Thoracic aorta (tissue), 2 donors: ENCODE measurements around the gene ATL2. TPM values are rescaled to one million over a fixed set of nuclear protein-coding genes. Genes with fewer than 3 reads are reported as not detected.

Experiments
- ATAC-seq: fragments of 150-250 bp; one replicate; pipeline ENCODE4 v1.8.0; 2017; ENCODE audit warnings: low read depth; ENCODE audit not compliant: insufficient number of reproducible peaks, low FRiP score
- DNase-seq: peaks from one replicate; pipeline ENCODE4 v3.0.0-alpha.2; 2020; ENCODE audit warnings: low spot score
- H3K27ac ChIP-seq, 2 donors: fragments of 200-600 bp; sonication (generic); 1 replicate in 1 of 2; 2 replicates in 1 of 2; pipeline ENCODE4 v1.5.1; 2016; ENCODE audit warnings: mild to moderate bottlenecking in 2 of 2, moderate library complexity in 2 of 2
- H3K27me3 ChIP-seq: fragments of 200-600 bp; sonication (generic); replicated peaks from 2 replicates; pipeline ENCODE4 v1.6.0; 2016; ENCODE audit warnings: mild to moderate bottlenecking; ENCODE audit not compliant: insufficient read depth
- H3K36me3 ChIP-seq: fragments of 200-600 bp; sonication (generic); one replicate; pipeline ENCODE4 v1.5.1; 2016
- H3K4me1 ChIP-seq, 2 donors: fragments of 200-600 bp; sonication (generic); 1 replicate in 1 of 2; 2 replicates in 1 of 2; pipeline versions ENCODE4 v1.5.1 to v1.6.0; 2016; ENCODE audit warnings: low read depth in 2 of 2, mild to moderate bottlenecking in 1 of 2; ENCODE audit not compliant: control insufficient read depth in 1 of 2
- H3K4me3 ChIP-seq: fragments of 200-600 bp; sonication (generic); 2 replicates; pipeline ENCODE4 v1.5.1; 2016; ENCODE audit warnings: mild to moderate bottlenecking
- H3K9me3 ChIP-seq: fragments of 200-600 bp; sonication (generic); 2 replicates; pipeline ENCODE4 v1.5.1; 2016
- total RNA-seq, 2 donors: library from RNA; depleted of rRNA; stranded (reverse); fragments of >200 nt; gene quantifications; one replicate each; pipeline versions ENCODE4 v1.1.0 to v1.2.3, GENCODE V29; 2016
- TF ChIP-seq, protein P1 (sequence below): fragments of 200-600 bp; sonication (generic); IDR thresholded peaks from one replicate; pipeline ENCODE4 v1.5.1; 2019; ENCODE audit warnings: antibody characterized with exemption

The ATL2 gene
- total RNA-seq, 2 donors from 2014 or later, result 22.7 to 71.0 TPM

DNA sequence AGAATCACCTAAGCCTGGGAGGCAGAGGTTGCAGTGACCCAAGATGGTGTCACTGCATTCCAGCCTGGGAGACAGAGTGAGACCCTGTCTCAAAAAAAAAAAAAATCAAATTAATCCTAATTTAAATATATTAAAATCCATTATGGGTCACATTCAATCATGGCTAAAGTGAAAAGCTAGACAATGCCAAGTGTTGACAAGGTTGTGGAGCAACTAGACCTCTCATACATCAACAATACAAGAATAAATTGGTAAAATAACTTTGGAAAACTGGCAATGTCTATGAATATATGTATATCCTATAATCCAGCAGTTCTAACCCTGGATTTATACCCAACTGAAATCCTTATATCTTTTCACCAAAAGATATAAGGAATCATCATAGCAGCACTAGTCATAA, 23.4 kb upstream of the ATL2 start:
- H3K4me1 ChIP-seq, result no peaks in the 10 kb centered on the region
- no peaks in the 10 kb centered on the region for H3K9me3 ChIP-seq
- TF ChIP-seq, protein P1, sequence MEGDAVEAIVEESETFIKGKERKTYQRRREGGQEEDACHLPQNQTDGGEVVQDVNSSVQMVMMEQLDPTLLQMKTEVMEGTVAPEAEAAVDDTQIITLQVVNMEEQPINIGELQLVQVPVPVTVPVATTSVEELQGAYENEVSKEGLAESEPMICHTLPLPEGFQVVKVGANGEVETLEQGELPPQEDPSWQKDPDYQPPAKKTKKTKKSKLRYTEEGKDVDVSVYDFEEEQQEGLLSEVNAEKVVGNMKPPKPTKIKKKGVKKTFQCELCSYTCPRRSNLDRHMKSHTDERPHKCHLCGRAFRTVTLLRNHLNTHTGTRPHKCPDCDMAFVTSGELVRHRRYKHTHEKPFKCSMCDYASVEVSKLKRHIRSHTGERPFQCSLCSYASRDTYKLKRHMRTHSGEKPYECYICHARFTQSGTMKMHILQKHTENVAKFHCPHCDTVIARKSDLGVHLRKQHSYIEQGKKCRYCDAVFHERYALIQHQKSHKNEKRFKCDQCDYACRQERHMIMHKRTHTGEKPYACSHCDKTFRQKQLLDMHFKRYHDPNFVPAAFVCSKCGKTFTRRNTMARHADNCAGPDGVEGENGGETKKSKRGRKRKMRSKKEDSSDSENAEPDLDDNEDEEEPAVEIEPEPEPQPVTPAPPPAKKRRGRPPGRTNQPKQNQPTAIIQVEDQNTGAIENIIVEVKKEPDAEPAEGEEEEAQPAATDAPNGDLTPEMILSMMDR, result no peak
- H3K4me3 ChIP-seq, result no peak overlapping the region
- DNase-seq (no peak), ATAC-seq (no peak)
- H3K27me3 ChIP-seq, result no peaks in the 10 kb centered on the region
- no peak overlapping the region for H3K27ac ChIP-seq
- H3K36me3 ChIP-seq, result no peaks in the 10 kb centered on the region

DNA sequence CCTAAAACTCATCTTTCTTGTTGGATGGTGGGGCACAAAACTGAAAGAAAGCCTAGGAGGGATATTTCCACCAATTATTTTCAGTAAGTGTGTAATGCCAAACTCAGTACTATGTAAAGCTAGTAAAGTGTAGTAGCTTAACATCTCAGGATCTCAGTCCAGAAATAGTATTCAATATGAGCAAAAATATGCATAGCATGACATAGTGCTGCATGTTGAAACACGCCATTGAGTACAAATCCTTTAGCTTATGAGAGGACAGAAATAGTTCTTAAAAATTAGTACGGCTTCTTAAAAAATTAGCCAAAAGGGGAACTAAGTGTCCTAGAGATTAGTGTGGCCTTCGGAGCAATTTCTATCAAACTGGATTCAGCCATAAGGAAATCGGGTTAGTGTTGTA, 21.7 kb upstream of the ATL2 start:
- TF ChIP-seq, protein P1, result no peak
- H3K4me3 ChIP-seq, result no peak overlapping the region
- ATAC-seq, result no peak
- H3K27me3 ChIP-seq, result no peaks in the 10 kb centered on the region
- no peak overlapping the region for H3K27ac ChIP-seq
- H3K9me3 ChIP-seq, result no peaks in the 10 kb centered on the region
- DNase-seq, result no peak
- H3K4me1 ChIP-seq, result no peaks in the 10 kb centered on the region
- H3K36me3 ChIP-seq, result no peaks in the 10 kb centered on the region

DNA sequence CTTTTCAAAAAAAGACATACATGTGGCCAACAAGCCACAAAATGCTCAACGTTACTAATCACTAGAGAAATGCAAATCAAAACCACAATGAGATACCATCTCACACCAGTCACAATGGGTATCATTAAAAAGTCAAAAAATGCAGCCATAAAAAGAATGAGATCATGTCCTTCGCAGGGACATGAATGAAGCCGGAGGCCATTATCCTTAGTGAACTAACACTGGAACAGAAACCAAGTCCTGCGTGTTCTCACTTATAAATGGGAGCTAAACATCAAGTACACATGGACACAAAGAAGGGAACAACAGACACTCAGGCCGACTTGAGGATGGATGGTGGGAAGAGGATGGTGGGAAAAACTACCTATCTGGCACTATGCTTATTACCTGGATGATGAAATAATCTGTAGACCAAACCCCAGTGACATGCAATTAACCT, 17.8 kb upstream of the ATL2 start:
- ATAC-seq (no peak), DNase-seq (no peak)
- Histone ChIP-seq H3K27me3 (no peaks in the 10 kb centered on the region), H3K9me3 (no peaks in the 10 kb centered on the region), H3K27ac (no peak overlapping the region), H3K36me3 (no peaks in the 10 kb centered on the region), H3K4me3 (no peak overlapping the region), H3K4me1 (no peaks in the 10 kb centered on the region)
- TF ChIP-seq, protein P1, result no peak

DNA sequence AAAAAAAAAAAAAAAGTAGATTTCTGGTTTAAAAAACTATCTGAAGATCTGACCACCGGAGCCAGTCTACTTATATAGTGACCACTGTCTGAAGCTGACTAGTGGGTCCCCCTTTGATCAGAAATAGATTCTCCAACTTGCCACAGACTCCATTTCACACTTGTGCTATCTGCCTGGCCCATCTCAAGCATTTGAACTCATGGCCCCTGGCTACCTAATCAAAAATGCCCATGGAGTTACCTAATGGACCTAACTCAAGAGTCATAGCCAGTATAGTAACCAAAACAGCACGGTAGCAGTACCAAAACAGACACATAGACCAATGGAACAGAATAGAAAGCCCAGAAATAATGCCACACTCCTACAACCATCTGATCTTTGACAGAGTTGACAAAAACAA, 17.0 kb upstream of the ATL2 start:
- Histone ChIP-seq H3K27me3 (no peaks in the 10 kb centered on the region), H3K36me3 (no peaks in the 10 kb centered on the region), H3K4me1 (no peaks in the 10 kb centered on the region), H3K27ac (no peak overlapping the region), H3K4me3 (no peak overlapping the region), H3K9me3 (no peaks in the 10 kb centered on the region)
- TF ChIP-seq, protein P1, result no peak
- DNase-seq (no peak), ATAC-seq (no peak)

DNA sequence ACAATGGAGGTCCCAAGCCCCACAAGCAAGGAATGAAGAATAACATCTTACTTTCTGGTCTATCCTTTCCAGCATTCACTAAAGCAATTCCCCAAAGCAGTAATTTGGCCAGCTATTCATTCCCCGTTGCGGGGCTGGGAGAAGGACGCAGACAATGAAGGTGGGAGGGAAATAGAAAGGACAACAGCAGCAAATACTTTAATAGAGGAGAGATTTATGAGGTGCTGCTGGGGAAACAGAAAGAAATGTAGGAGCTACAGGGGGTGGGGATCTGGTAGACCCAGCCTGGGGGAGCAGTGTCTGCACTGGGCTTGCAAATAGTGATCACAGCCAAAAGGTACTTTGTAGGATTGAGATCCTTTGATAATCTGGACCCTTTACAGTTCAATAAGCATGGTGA, 13.9 kb upstream of the ATL2 start:
- no peaks in the 10 kb centered on the region for H3K9me3 ChIP-seq
- H3K4me3 ChIP-seq, result no peak overlapping the region
- no peaks in the 10 kb centered on the region for H3K27me3 ChIP-seq
- no peak overlapping the region for H3K27ac ChIP-seq
- H3K36me3 ChIP-seq, result no peaks in the 10 kb centered on the region
- DNase-seq (no peak), ATAC-seq (no peak)
- H3K4me1 ChIP-seq, result peaks cover 0 to 6% of the 10 kb centered on the region in 2 donors
- TF ChIP-seq, protein P1, result no peak
